ENCODE measurements around the gene VAV2.
"Not testable (repeated sequence)": the region's sequence is repeated elsewhere in the genome, so short reads cannot be mapped to it uniquely, and the experiment has no call there.

Gene VAV2

GRCh38 chr9:133760713-133761290 is 231.3 kb downstream of the VAV2 start:
- Histone ChIP-seq H3K27me3 (no peaks in the 10 kb centered on the region), H3K36me3 (peaks cover 37% of the 10 kb centered on the region)
- no peak for TF ChIP-seq Cebpa-rat (IDR thresholded peaks at IDR 0.05)

DNA sequence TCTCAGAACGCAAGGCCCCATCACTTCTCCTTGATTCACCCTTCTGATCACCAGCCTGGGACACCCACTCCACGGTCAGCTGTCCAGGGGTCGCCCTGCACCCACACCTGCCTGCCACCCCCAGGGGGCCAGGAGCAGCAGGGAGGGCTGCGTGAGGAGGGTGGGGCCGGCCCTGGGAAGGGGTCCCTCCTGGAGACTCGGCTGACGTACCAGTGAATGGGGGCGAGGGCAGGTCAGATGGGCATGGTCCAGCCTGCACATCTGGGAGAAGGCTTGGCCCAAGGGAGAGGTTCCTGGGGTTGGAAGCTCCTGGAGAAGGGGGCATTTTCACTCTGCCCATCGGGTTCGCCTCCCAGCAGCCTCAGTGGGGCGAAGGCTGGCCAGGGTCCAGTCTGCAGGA is 232.2 kb downstream of the VAV2 start:
- Histone ChIP-seq H3K9me3 (no peaks in the 10 kb centered on the region), H3K4me2 (no peak overlapping the region), H3K4me3 (no peak overlapping the region), H3K4me1 (peaks cover 22% of the 10 kb centered on the region), H4K20me1 (no peaks in the 10 kb centered on the region), H3K27me3 (no peaks in the 10 kb centered on the region), H3K36me3 (peaks cover 31% of the 10 kb centered on the region), H3K9ac (no peak overlapping the region), H3K27ac (no peak overlapping the region)
- TF ChIP-seq Cebpa-rat (IDR thresholded peaks at IDR 0.05): no peak

More at GRCh38 chr9:133760713-133761290, 231.3 kb downstream of the VAV2 start:
- Histone ChIP-seq H4K20me1 (no peaks in the 10 kb centered on the region), H3K4me1 (peaks cover 17% of the 10 kb centered on the region), H3K4me3 (no peak overlapping the region), H3K9me3 (no peaks in the 10 kb centered on the region), H3K27ac (no peak overlapping the region), H3K9ac (no peak overlapping the region), H3K4me2 (no peak overlapping the region)

- no peak overlapping the region for H3K9ac ChIP-seq
- no peak overlapping the region for H3K4me3 ChIP-seq
- H4K20me1 ChIP-seq: no peaks in the 10 kb centered on the region
- peaks cover 26% of the 10 kb centered on the region for H3K36me3 ChIP-seq
- H3K9me3 ChIP-seq: peaks cover under 1% of the 10 kb centered on the region; the same call in 1 of the 2 replicates
- H3K4me1 ChIP-seq: peaks cover 28% of the 10 kb centered on the region
- H3K27me3 ChIP-seq: no peaks in the 10 kb centered on the region
- no peak overlapping the region for H3K27ac ChIP-seq
- no peak overlapping the region for H3K4me2 ChIP-seq
- no peak for TF ChIP-seq Cebpa-rat (IDR thresholded peaks at IDR 0.05)
Measured at GRCh38 chr9:133759146-133759900, 232.8 kb downstream of the VAV2 start.

DNA sequence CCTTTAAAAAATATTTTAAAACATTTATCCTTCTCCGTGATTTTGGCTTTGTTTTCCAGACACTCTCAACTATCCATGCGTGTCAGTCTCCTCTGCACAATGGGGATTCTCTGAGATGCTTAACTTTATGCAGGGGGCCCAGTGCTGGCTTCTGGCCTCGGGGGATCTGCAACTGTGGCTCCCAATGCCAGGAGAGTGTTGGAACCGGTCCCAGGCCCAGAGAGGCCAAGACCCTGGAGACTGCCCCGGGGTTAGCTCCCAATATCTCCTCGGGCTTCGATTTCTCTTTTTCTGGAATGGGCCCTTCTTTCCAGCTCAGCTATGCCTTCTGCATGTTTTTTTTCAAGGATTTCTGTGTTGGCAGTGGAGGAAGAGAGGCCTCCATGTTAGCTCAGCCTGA is 233.9 kb downstream of the VAV2 start:
- Histone ChIP-seq H3K4me2 (peak overlapping the region; percentile 17; the same call in 1 of the 2 replicates), H3K4me1 (peaks cover 31% of the 10 kb centered on the region), H3K9ac (no peak overlapping the region), H3K27ac (no peak overlapping the region), H3K4me3 (no peak overlapping the region), H4K20me1 (no peaks in the 10 kb centered on the region), H3K36me3 (peaks cover 15% of the 10 kb centered on the region), H3K9me3 (peaks cover 5% of the 10 kb centered on the region; the same call in 1 of the 2 replicates), H3K27me3 (no peaks in the 10 kb centered on the region)
- no peak for TF ChIP-seq Cebpa-rat (IDR thresholded peaks at IDR 0.05)

DNA sequence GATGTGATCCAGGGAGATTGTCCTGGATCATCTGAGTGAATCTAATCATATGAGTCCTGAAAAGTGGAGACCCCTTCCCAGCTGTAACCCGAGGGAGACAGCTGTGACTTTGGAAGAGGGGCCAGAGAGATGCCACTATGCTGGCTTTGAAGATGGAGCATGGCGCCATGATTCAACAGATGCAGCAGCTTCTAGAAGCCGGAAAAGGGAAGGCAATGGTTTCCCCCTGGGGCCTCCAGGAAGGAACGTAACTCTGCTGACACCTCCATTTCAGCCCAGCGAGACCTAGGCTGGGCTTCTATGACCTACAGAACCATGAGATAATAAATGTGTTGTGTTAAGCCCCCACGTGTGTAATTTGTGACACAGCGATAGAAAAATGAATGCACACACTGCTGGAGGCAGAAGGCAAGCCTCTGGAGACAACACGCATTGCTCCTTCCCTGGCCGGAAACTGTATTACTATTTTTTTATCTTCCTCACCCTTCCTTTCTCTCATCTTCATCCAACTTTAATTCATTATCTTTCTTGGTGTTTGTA is 237.4 kb downstream of the VAV2 start:
- Histone ChIP-seq H3K36me3 (no peaks in the 10 kb centered on the region), H3K9me3 (peaks cover 5% of the 10 kb centered on the region; the same call in 1 of the 2 replicates), H4K20me1 (no peaks in the 10 kb centered on the region), H3K9ac (no peak overlapping the region), H3K27me3 (no peaks in the 10 kb centered on the region), H3K4me3 (no peak overlapping the region; the same call in 1 of the 2 replicates), H3K4me1 (peaks cover 45% of the 10 kb centered on the region), H3K27ac (no peak overlapping the region), H3K4me2 (peak overlapping the region; percentile 83)
- TF ChIP-seq Cebpa-rat (IDR thresholded peaks at IDR 0.05): no peak

DNA sequence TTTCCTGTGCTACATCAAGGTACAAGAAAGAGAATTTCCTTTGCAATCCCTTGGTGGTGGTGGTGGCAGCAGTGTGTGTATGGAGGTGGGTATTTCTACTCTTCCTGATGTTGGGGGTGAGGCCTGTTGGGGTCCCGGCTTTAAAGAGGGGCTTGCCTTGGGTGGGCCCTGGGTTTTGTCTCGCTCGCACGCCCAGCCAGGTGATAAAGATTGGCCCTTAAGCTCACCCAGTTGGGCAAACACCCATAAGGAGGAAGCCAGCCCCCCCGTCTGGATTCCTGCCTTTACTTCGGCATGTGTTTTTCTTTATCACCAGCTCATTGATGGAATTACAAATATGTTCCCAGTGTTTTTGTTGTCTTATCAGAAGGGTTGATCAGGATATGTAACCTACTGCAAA is 237.9 kb downstream of the VAV2 start:
- Histone ChIP-seq H3K4me2 (peak overlapping the region; percentile 83), H3K27me3 (no peaks in the 10 kb centered on the region), H4K20me1 (no peaks in the 10 kb centered on the region), H3K27ac (no peak overlapping the region), H3K9me3 (peaks cover 5% of the 10 kb centered on the region; the same call in 1 of the 2 replicates), H3K36me3 (no peaks in the 10 kb centered on the region), H3K4me1 (peaks cover 45% of the 10 kb centered on the region), H3K4me3 (no peak overlapping the region), H3K9ac (no peak overlapping the region)
- TF ChIP-seq Cebpa-rat (IDR thresholded peaks at IDR 0.05): no peak

DNA sequence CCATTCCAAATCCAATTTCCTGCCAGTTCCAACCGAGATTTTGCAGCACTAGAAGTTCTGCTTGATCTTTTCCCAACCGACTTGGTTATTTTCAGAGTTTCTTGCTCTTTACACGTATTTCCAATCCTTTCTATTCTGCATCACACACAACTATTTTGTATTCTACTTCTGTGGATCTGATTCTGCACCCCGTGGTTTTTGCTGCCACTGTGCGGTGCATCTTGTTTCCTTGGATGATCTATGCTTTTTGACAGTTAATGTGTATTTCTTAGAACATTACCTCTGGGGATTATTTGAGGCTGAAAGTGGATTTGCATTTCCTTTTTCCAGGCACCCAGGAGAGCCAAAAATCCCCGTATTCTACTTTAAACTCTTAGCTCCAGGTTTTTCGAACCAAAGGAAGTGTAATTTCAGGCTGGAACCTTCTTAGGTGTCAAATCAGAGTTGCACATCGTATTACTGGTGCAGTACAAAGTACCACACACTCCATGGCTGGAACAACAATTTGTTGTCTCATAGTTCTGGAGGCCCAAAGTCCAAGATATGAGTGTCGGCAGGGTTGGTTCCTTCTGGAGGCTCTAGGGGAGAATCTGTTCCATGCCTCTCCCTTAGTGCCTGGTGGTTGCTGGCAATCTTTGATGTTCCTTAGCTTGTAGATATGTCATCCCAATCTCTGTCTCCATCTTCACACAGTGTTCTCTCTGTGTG is 239.2 kb downstream of the VAV2 start:
- Histone ChIP-seq H3K4me1 (peaks cover 38% of the 10 kb centered on the region), H3K36me3 (no peaks in the 10 kb centered on the region), H3K27me3 (no peaks in the 10 kb centered on the region), H3K4me2 (peak overlapping the region; percentile 53), H3K9me3 (peaks cover 5% of the 10 kb centered on the region; the same call in 1 of the 2 replicates), H3K4me3 (no peak overlapping the region), H3K9ac (no peak overlapping the region), H3K27ac (no peak overlapping the region), H4K20me1 (no peaks in the 10 kb centered on the region)
- no peak for TF ChIP-seq Cebpa-rat (IDR thresholded peaks at IDR 0.05)

DNA sequence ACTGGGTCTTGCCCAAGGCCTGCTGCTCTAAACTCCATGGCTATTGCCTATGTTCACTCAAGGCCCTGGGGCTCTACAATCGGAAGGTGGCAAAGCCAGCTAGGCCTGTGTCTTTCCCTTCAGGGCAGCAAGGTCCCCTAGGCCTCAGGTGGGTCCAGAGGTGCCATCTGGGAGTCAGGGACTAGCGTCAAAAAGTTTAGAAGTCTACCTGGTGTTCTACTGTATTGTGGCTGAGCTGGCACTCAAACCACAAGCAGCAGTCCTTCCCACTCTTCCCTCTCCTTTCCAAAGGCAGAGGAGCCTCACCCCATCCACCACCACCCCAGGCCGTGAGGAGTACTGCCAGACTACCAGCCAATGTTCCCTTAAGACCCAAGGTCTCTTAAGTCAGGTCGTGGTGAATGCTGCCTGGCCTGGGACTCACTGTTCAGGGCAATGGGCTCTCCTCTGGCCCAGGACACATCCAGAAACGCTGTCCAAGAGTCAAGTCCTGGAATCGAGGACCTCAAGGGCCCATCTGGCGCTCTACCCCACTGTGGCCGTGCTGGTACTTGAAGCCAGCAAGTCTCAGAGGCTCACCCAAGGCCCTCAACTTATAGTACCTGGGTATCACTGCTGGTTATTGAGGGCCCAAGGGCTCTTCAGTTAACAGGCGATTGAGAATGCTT is 241.0 kb downstream of the VAV2 start:
- H3K4me2 ChIP-seq: no peak overlapping the region
- no peaks in the 10 kb centered on the region for H4K20me1 ChIP-seq
- no peaks in the 10 kb centered on the region for H3K36me3 ChIP-seq
- H3K9me3 ChIP-seq: peaks cover 5% of the 10 kb centered on the region
- no peak overlapping the region for H3K4me3 ChIP-seq
- H3K9ac ChIP-seq: no peak overlapping the region
- TF ChIP-seq Cebpa-rat (IDR thresholded peaks at IDR 0.05): no peak
- no peak overlapping the region for H3K27ac ChIP-seq
- H3K4me1 ChIP-seq: peaks cover 28% of the 10 kb centered on the region
- H3K27me3 ChIP-seq: no peaks in the 10 kb centered on the region

GRCh38 chr9:133747309-133747708 is 244.8 kb downstream of the VAV2 start:
- TF ChIP-seq Cebpa-rat (IDR thresholded peaks at IDR 0.05): no peak
- Histone ChIP-seq H4K20me1 (no peaks in the 10 kb centered on the region), H3K9me3 (no peaks in the 10 kb centered on the region; the same call in 1 of the 2 replicates), H3K36me3 (no peaks in the 10 kb centered on the region), H3K27ac (no peak overlapping the region), H3K4me3 (no peak overlapping the region), H3K4me1 (peaks cover 4% of the 10 kb centered on the region), H3K27me3 (no peaks in the 10 kb centered on the region), H3K9ac (no peak overlapping the region), H3K4me2 (no peak overlapping the region)

GRCh38 chr9:133744528-133744927 is 247.6 kb downstream of the VAV2 start:
- H3K27ac ChIP-seq, H3K36me3 ChIP-seq, H4K20me1 ChIP-seq, H3K4me3 ChIP-seq, H3K4me2 ChIP-seq, H3K9me3 ChIP-seq, H3K27me3 ChIP-seq, H3K9ac ChIP-seq: not testable (repeated sequence)
- 0 out of 2 replicates have a peak, but pooled peaks cover 11% of the 10 kb centered on the region for H3K4me1 ChIP-seq
